ENCODE results near the gene TTC38.

DNA sequence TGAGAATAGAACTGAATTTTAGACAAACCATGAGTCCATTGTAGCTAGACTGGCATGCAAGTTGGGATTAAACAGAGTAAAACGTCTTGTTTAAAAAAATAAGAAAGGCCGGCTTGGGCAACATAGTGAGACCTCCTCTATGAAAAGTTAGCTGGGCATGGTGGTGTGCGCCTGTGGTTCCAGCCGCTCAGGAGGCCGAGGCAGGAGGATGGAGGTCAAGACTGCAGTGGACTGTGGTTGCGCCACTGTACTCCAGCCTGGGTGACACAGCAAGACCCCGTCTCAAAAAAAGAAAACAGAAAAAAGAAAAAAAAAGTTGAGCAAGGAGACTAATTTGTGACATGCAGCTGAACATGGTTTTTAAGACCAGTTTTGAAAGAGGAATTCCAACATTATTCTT is 41.2 kb upstream of the TTC38 start:
- TF ChIP-seq, protein P1, sequence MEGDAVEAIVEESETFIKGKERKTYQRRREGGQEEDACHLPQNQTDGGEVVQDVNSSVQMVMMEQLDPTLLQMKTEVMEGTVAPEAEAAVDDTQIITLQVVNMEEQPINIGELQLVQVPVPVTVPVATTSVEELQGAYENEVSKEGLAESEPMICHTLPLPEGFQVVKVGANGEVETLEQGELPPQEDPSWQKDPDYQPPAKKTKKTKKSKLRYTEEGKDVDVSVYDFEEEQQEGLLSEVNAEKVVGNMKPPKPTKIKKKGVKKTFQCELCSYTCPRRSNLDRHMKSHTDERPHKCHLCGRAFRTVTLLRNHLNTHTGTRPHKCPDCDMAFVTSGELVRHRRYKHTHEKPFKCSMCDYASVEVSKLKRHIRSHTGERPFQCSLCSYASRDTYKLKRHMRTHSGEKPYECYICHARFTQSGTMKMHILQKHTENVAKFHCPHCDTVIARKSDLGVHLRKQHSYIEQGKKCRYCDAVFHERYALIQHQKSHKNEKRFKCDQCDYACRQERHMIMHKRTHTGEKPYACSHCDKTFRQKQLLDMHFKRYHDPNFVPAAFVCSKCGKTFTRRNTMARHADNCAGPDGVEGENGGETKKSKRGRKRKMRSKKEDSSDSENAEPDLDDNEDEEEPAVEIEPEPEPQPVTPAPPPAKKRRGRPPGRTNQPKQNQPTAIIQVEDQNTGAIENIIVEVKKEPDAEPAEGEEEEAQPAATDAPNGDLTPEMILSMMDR (IDR thresholded peaks at IDR 0.05; ENCODE audit: poor library complexity, severe bottlenecking) = no peak
- TF ChIP-seq EZH2 (IDR thresholded peaks at IDR 0.05; ENCODE audit: borderline replicate concordance, insufficient read depth, low read length, poor library complexity, severe bottlenecking) = no peak
- TF ChIP-seq EP300 (conservative IDR thresholded peaks at IDR 0.05; ENCODE audit: poor library complexity, severe bottlenecking) = no peak
- TF ChIP-seq RAD21 (conservative IDR thresholded peaks at IDR 0.05) = no peak
- no peak for TF ChIP-seq TAF1 (IDR thresholded peaks at IDR 0.05; ENCODE audit: low read depth)
- TF ChIP-seq SMC3 (conservative IDR thresholded peaks at IDR 0.05; ENCODE audit: poor library complexity) = no peak
- no peak for TF ChIP-seq POLR2AphosphoS5 (IDR thresholded peaks at IDR 0.05)
- TF ChIP-seq, protein P2, sequence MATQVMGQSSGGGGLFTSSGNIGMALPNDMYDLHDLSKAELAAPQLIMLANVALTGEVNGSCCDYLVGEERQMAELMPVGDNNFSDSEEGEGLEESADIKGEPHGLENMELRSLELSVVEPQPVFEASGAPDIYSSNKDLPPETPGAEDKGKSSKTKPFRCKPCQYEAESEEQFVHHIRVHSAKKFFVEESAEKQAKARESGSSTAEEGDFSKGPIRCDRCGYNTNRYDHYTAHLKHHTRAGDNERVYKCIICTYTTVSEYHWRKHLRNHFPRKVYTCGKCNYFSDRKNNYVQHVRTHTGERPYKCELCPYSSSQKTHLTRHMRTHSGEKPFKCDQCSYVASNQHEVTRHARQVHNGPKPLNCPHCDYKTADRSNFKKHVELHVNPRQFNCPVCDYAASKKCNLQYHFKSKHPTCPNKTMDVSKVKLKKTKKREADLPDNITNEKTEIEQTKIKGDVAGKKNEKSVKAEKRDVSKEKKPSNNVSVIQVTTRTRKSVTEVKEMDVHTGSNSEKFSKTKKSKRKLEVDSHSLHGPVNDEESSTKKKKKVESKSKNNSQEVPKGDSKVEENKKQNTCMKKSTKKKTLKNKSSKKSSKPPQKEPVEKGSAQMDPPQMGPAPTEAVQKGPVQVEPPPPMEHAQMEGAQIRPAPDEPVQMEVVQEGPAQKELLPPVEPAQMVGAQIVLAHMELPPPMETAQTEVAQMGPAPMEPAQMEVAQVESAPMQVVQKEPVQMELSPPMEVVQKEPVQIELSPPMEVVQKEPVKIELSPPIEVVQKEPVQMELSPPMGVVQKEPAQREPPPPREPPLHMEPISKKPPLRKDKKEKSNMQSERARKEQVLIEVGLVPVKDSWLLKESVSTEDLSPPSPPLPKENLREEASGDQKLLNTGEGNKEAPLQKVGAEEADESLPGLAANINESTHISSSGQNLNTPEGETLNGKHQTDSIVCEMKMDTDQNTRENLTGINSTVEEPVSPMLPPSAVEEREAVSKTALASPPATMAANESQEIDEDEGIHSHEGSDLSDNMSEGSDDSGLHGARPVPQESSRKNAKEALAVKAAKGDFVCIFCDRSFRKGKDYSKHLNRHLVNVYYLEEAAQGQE (IDR thresholded peaks at IDR 0.05; ENCODE audit: borderline replicate concordance) = no peak

Data from neural cell (in vitro differentiated cells).